Measurements from ENCODE around the gene MAP4K3.
"Not testable (repeated sequence)": the region's sequence is repeated elsewhere in the genome, so short reads cannot be mapped to it uniquely, and the experiment has no call there.

The MAP4K3 gene

GRCh38 chr2:39264733-39265132 is 172.4 kb downstream of the MAP4K3 start:
- FAIRE-seq: no peak
- DNase-seq (ENCODE audit: insufficient read length, low spot score): no peak
- no peak for TF ChIP-seq POLR2A (IDR thresholded peaks at IDR 0.05; ENCODE audit: low read depth, low read length)

DNA sequence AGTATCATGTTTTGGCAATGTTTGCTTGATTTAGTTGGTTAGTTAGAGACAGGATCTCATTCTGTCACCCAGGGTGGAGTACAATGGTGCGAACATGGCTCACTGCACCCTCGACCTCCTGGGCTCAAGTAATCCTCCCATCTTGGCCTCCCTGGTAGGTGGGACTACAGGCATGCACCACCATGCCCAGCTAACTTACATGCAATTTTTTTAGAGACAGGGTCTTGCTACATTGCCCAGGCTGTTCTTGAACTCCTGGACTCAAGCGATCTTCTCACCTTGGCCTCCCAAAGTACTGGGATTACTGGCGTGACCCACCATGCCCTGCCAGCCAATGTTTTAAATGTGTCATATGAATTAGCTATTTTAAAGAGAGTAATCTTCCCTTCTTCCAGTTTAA is 177.0 kb downstream of the MAP4K3 start:
- no peak for FAIRE-seq
- no peak for TF ChIP-seq POLR2A (IDR thresholded peaks at IDR 0.05; ENCODE audit: low read depth, low read length)

DNA sequence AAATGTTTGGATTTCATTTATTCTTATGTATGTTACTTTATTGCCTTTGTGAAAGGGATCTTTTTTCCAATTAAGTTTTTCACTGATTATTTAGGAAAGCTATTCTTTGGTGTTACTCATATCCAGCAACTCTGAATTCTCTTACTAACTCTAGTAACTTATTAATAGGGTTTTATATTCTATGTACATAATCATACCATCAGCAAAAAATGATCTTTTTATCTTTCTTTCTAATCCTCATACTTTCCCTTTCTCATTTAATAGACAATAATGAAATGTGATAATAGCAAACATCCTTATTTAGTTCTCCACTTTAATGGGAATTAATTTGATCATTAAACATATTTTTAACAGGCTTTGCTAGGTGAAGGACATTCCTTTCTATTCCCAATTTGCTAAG is 181.0 kb downstream of the MAP4K3 start:
- FAIRE-seq (no peak), DNase-seq (ENCODE audit: insufficient read length, low spot score) (no peak)
- no peak for TF ChIP-seq POLR2A (IDR thresholded peaks at IDR 0.05; ENCODE audit: low read depth, low read length)

More for the DNA sequence above, 177.0 kb downstream of the MAP4K3 start:
- no peak for DNase-seq (ENCODE audit: insufficient read length, low spot score)

GRCh38 chr2:39252888-39253518 is 184.1 kb downstream of the MAP4K3 start:
- no peak for FAIRE-seq
- DNase-seq (ENCODE audit: insufficient read length, low spot score): no peak
- TF ChIP-seq POLR2A (IDR thresholded peaks at IDR 0.05; ENCODE audit: low read depth, low read length): no peak

DNA sequence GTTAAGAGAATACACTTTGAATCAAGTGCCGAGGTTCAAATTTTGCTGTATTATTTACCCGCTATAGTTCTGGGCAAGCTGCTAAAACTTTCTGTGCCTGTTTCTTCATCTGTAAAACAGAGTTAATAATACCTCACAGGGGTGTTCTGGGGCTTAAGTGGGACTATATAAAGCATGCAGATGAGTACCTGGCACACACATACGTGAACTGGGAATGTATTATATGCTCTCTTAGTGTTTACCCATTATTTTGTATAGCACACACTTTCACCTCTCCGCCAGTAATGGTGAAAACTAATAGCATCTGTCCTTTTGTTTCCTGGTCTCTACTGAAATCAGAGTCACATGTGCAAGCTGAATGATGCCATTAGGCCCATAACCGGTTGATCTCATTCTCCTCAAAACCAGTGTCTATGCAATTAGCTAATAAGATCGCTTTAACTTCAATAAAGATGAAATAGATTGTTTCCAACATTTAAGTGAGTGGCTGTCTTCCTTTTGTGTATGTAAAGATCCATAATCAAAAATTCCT is 189.5 kb downstream of the MAP4K3 start:
- FAIRE-seq (no peak), DNase-seq (ENCODE audit: insufficient read length, low spot score) (no peak)
- no peak for TF ChIP-seq POLR2A (IDR thresholded peaks at IDR 0.05; ENCODE audit: low read depth, low read length)

- no peak for DNase-seq (ENCODE audit: insufficient read length, low spot score)
- no peak for FAIRE-seq
- TF ChIP-seq POLR2A (IDR thresholded peaks at IDR 0.05; ENCODE audit: low read depth, low read length): no peak
Measured at GRCh38 chr2:39246382-39246980, 190.6 kb downstream of the MAP4K3 start.

DNA sequence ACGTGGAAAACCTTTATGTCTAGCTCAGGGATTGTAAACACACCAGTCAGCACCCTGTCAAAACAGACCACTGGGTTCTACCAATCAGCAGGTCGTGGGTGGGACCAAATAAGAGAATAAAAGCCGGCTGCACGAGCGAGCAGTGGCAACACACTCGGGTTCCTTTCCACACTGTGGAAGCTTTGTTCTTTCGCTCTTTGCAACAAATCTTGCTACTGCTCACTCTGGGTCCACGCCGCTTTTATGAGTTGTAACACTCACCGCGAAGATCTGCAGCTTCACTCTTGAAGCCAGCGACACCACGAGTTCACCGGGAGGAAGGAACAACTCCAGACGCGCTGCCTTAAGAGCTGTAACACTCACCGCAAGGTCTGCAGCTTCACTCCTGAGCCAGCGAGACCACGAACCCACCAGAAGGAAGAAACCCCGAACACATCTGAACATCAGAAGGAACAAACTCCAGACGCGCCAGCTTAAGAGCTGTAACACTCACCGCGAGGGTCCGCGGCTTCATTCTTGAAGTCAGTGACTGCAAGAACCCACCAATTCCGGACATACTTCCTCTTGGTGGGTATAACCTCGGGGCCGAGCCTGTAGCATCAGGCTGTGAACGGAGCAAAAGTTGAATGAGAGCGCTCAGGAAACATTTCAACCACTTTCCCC is 192.0 kb downstream of the MAP4K3 start:
- not testable (repeated sequence) for DNase-seq (ENCODE audit: insufficient read length, low spot score); FAIRE-seq

DNA sequence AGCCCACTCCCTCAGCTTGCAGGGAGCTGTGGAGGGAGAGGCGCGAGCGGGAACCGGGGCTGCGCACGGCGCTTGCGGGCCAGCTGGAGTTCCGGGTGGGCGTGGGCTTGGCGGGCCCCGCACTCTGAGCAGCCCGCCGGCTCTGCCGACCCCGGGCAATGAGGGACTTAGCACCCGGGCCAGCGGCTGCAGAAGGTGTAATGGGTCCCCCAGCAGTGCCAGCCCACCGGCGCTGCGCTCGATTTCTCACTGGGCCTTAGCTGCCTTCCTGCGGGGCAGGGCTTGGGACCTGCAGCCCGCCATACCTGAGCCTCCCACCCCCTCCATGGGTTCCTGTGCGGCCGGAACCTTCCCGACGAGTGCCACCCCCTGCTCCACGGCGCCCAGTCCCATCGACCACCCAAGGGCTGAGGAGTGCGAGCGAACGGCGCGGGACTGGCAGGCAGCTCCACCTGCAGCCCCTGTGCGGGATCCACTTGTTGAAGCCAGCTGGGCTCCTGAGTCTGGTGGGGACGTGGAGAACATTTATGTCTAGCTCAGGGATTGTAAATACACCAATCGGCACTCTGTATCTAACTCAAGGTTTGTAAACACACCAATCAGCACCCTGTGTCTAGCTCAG is 192.7 kb downstream of the MAP4K3 start:
- not testable (repeated sequence) for FAIRE-seq; DNase-seq (ENCODE audit: insufficient read length, low spot score)

GRCh38 chr2:39243469-39244123 is 193.5 kb downstream of the MAP4K3 start, which contains the start of gene CDKL4:
TSS of gene CDKL4 (minus strand) at chr2:39243970.
- no peak for TF ChIP-seq POLR2A (IDR thresholded peaks at IDR 0.05; ENCODE audit: low read depth, low read length)
- no peak for DNase-seq (ENCODE audit: insufficient read length, low spot score)
- FAIRE-seq: no peak

GRCh38 chr2:39241588-39241987 is 195.5 kb downstream of the MAP4K3 start:
- DNase-seq (ENCODE audit: insufficient read length, low spot score) (no peak), FAIRE-seq (no peak)
- no peak for TF ChIP-seq POLR2A (IDR thresholded peaks at IDR 0.05; ENCODE audit: low read depth, low read length)

- FAIRE-seq (peak; percentile 6), DNase-seq (ENCODE audit: insufficient read length, low spot score) (no peak)
- no peak for TF ChIP-seq POLR2A (IDR thresholded peaks at IDR 0.05; ENCODE audit: low read depth, low read length)
Measured at GRCh38 chr2:39240758-39241157, 196.3 kb downstream of the MAP4K3 start.

GRCh38 chr2:39234754-39235153 is 202.3 kb downstream of the MAP4K3 start:
- TF ChIP-seq POLR2A (IDR thresholded peaks at IDR 0.05; ENCODE audit: low read depth, low read length): no peak
- FAIRE-seq (no peak), DNase-seq (ENCODE audit: insufficient read length, low spot score) (no peak)

- no peak for DNase-seq (ENCODE audit: insufficient read length, low spot score)
- no peak for TF ChIP-seq POLR2A (IDR thresholded peaks at IDR 0.05; ENCODE audit: low read depth, low read length)
- peak; percentile 20 for FAIRE-seq
Measured at GRCh38 chr2:39232141-39232540, 204.9 kb downstream of the MAP4K3 start.
